ENCODE measurements around the gene ANKRD12.

Gene ANKRD12

GRCh38 chr18:9223356-9223755 is 86.8 kb downstream of the ANKRD12 start:
- H3K4me3 ChIP-seq (replicated peaks in 1 of 2; ENCODE audit: low read depth in 2 of 2, low read length in 2 of 2): no peak overlapping the region
- no peak for TF ChIP-seq CTCF (IDR thresholded peaks at IDR 0.05; ENCODE audit: low read depth, low read length)
- no peak for DNase-seq (ENCODE audit: low read depth in 2 of 2)

DNA sequence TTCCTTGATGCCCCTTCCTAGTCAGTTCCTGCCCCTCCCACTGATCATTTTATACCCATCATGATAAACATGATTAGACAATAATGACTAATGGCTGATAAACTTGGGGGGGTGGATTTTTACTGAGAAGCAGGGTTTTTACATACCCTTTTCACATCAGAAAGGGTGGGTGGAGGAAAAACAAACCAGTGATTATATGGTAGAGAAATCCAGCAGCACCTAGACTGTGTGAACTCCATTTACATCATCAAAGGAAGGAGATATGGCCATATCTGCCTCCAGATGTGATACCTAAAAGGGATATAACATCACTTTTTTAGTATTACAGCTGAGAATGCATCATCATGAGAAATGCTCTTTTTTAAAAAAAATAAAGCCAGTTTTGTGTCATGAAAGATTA is 89.9 kb downstream of the ANKRD12 start:
- no peak for TF ChIP-seq CTCF (IDR thresholded peaks at IDR 0.05; ENCODE audit: low read depth, low read length)
- no peak for DNase-seq (ENCODE audit: low read depth in 2 of 2)
- no peak overlapping the region for H3K4me3 ChIP-seq (replicated peaks in 1 of 2; ENCODE audit: low read depth in 2 of 2, low read length in 2 of 2)

DNA sequence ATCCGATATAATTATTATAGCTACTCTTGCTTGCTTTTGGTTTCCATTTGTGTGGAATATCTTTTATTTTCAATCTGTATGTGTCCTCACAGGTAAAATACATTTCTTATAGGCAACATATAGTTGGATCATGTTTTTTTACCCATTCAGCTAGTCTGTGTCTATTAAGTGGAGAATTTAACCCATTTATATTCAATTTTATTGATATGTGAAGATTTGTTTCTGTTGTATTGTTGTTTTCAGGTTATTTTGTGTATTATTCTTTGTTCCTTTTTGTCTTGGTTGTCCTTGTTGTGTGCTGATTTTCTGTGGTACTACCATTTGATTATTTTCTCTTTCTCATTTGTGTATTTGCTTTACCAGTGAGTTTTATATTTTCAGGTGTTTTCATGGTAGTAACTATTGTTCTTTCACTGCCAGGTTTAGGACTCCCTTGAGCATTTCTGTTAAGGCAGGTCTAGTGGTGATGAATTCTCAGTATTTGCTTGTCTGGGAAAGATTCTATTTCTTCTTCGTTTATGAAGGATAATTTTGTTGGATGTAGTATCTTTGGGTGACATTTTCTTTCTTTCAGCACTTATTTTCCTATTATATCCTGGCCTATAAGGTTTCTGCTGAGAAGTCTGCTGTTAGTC is 95.4 kb downstream of the ANKRD12 start:
- H3K4me3 ChIP-seq (replicated peaks in 1 of 2; ENCODE audit: low read depth in 2 of 2, low read length in 2 of 2): no peak overlapping the region
- no peak for DNase-seq (ENCODE audit: low read depth in 2 of 2)

DNA sequence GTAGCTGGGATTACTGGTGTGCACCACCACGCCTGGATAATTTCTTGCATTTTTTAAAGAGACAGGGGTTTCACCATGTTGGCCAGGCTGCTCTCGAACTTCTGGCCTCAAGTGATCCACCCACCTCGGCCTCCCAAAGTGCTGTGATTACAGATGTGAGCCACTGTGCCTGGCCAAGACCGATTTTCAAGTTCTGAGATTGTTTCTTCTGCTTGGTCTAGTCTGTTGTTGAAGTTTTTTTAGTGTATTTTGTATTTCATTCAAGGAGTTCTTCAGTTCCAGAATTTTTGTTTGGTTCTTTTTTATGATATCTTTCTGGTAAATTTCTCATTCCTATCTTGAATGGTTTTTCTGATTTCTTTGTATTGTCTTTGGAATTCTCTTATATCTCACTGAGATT is 96.4 kb downstream of the ANKRD12 start:
- TF ChIP-seq CTCF (IDR thresholded peaks at IDR 0.05; ENCODE audit: low read depth, low read length): no peak
- H3K4me3 ChIP-seq (replicated peaks in 1 of 2; ENCODE audit: low read depth in 2 of 2, low read length in 2 of 2): no peak overlapping the region
- no peak for DNase-seq (ENCODE audit: low read depth in 2 of 2)

More for the DNA sequence above, 95.4 kb downstream of the ANKRD12 start:
- no peak for TF ChIP-seq CTCF (IDR thresholded peaks at IDR 0.05; ENCODE audit: low read depth, low read length)

GRCh38 chr18:9233771-9234440 is 97.3 kb downstream of the ANKRD12 start:
- TF ChIP-seq CTCF (IDR thresholded peaks at IDR 0.05; ENCODE audit: low read depth, low read length): no peak
- DNase-seq (ENCODE audit: low read depth in 2 of 2): no peak
- H3K4me3 ChIP-seq (replicated peaks in 1 of 2; ENCODE audit: low read depth in 2 of 2, low read length in 2 of 2): no peak overlapping the region

DNA sequence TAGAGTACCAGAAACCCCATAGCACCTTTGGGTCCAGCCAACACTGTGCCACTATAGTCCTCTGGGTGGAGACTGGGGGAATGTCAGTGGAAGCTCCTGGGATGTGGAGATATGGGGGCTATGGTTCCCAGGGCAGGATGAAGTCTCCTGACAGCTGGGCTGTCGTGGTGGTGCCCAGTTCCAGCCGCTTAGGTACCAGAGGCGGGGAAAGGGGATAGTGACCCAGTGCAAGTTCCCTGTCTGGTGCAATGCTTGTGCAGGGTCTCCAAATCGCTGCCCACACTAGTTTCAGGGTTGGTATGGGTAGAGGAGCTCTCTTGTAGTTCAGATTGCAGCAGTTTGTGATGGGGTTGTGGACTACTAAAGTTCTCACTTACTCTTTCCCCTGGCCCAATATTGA is 97.9 kb downstream of the ANKRD12 start:
- DNase-seq (ENCODE audit: low read depth in 2 of 2): no peak
- TF ChIP-seq CTCF (IDR thresholded peaks at IDR 0.05; ENCODE audit: low read depth, low read length): no peak
- H3K4me3 ChIP-seq (replicated peaks in 1 of 2; ENCODE audit: low read depth in 2 of 2, low read length in 2 of 2): no peak overlapping the region
